NCI-H146 (cell line): ENCODE results near the gene TMOD3.
"Not testable (repeated sequence)": the region's sequence is repeated elsewhere in the genome, so short reads cannot be mapped to it uniquely, and the experiment has no call there.

Experiments
- DNase-seq: peaks from one replicate; lab custom pipeline; 2025; lab: John Stamatoyannopoulos, UW

The TMOD3 gene

GRCh38 chr15:51829376-51830275, at the start of gene TMOD3:
Gene TMOD3 (plus strand): TSS chr15:51829653. CDS start chr15:51862885, 33,232 bp downstream.
- DNase-seq, result peak; percentile 85

- DNase-seq, result no peak
Observed at GRCh38 chr15:51780636-51781035, 48.8 kb upstream of the TMOD3 start.

- no peak for DNase-seq
Observed at GRCh38 chr15:51781506-51781905, 47.9 kb upstream of the TMOD3 start.

GRCh38 chr15:51782357-51782896, 47.0 kb upstream of the TMOD3 start:
- DNase-seq, result no peak

GRCh38 chr15:51783967-51784366, 45.5 kb upstream of the TMOD3 start:
- no peak for DNase-seq

- not testable (repeated sequence) for DNase-seq
Observed at GRCh38 chr15:51787130-51787529, 42.3 kb upstream of the TMOD3 start.

GRCh38 chr15:51792474-51792873, 37.0 kb upstream of the TMOD3 start:
- not testable (repeated sequence) for DNase-seq

GRCh38 chr15:51793521-51794305, 35.7 kb upstream of the TMOD3 start:
- DNase-seq, result no peak

- DNase-seq, result no peak
Observed at GRCh38 chr15:51796847-51797401, 32.5 kb upstream of the TMOD3 start.

GRCh38 chr15:51798281-51798680, 31.2 kb upstream of the TMOD3 start:
- no peak for DNase-seq

GRCh38 chr15:51799282-51800252, 29.9 kb upstream of the TMOD3 start:
- no peak for DNase-seq

GRCh38 chr15:51801391-51801835, 28.0 kb upstream of the TMOD3 start:
- DNase-seq, result no peak

GRCh38 chr15:51802593-51802992, 26.9 kb upstream of the TMOD3 start:
- DNase-seq, result no peak

GRCh38 chr15:51803965-51804364, 25.5 kb upstream of the TMOD3 start:
- DNase-seq, result no peak

- no peak for DNase-seq
Observed at GRCh38 chr15:51806123-51806522, 23.3 kb upstream of the TMOD3 start.

- DNase-seq, result no peak
Observed at GRCh38 chr15:51809457-51809856, 20.0 kb upstream of the TMOD3 start.

- DNase-seq, result no peak
Observed at GRCh38 chr15:51812598-51812997, 16.9 kb upstream of the TMOD3 start.

GRCh38 chr15:51814606-51815005, 14.8 kb upstream of the TMOD3 start:
- no peak for DNase-seq

GRCh38 chr15:51816611-51817010, 12.8 kb upstream of the TMOD3 start:
- DNase-seq, result no peak

- no peak for DNase-seq
Observed at GRCh38 chr15:51818150-51818549, 11.3 kb upstream of the TMOD3 start.

- DNase-seq, result no peak
Observed at GRCh38 chr15:51825698-51826097, 3.8 kb upstream of the TMOD3 start.
